CD4-positive, CD25-positive, alpha-beta regulatory T cell (primary cell): ENCODE results near the gene MSI2. TPM values are rescaled to one million over a fixed set of nuclear protein-coding genes. Genes with fewer than 3 reads are reported as not detected.

Source experiments
- ATAC-seq, 2 donors: fragments of 150-1000 bp; cut with Tn5 transposase; one replicate each; pipeline ENCODE4 v1.10.0; 2021; ENCODE audit warnings: low read depth in 2 of 2, moderate number of reproducible peaks in 2 of 2, moderate library complexity in 1 of 2
- DNase-seq, 3 donors: peaks; one replicate each; pipeline versions ENCODE4 v3.0.0 to v3.0.0-alpha.2; 2012 to 2022; ENCODE audit warnings: mixed read lengths in 1 of 3
- H3K27ac ChIP-seq: one replicate; pipeline ENCODE4 v1.7.0; 2013; ENCODE audit warnings: mild to moderate bottlenecking, low read length; ENCODE audit not compliant: insufficient read depth, poor library complexity, severe bottlenecking
- H3K27me3 ChIP-seq: one replicate; pipeline ENCODE4 v1.7.0; 2013; ENCODE audit warnings: low read length; ENCODE audit not compliant: control insufficient read depth, insufficient read depth
- H3K36me3 ChIP-seq: one replicate; pipeline ENCODE4 v1.7.0; 2013; ENCODE audit warnings: mild to moderate bottlenecking, low read length, moderate library complexity; ENCODE audit not compliant: control insufficient read depth, insufficient read depth
- H3K4me1 ChIP-seq: 2 replicates; pipeline ENCODE4 v1.7.0; 2013; ENCODE audit warnings: mild to moderate bottlenecking, low read length; ENCODE audit not compliant: insufficient read depth, control insufficient read depth, poor library complexity, severe bottlenecking
- H3K4me3 ChIP-seq: one replicate; pipeline ENCODE4 v1.7.0; 2013; ENCODE audit warnings: low read depth, mild to moderate bottlenecking, low read length, moderate library complexity
- H3K9me3 ChIP-seq, 2 experiments: 1 replicate in 1 of 2; 2 replicates in 1 of 2; pipeline ENCODE4 v1.7.0; 2013; ENCODE audit warnings: low read length in 2 of 2, mild to moderate bottlenecking in 1 of 2, moderate library complexity in 1 of 2; ENCODE audit not compliant: control insufficient read depth in 2 of 2
- H3K27ac Mint-ChIP-seq, 3 donors: one replicate each; pipeline ENCODE4 v1.8.0; 2020 to 2022; ENCODE audit warnings: mild to moderate bottlenecking in 3 of 3, mixed read lengths in 3 of 3, moderate library complexity in 2 of 3
- H3K27me3 Mint-ChIP-seq: one replicate; pipeline ENCODE4 v1.8.0; 2022; ENCODE audit warnings: mild to moderate bottlenecking, mixed read lengths
- H3K36me3 Mint-ChIP-seq: one replicate; pipeline ENCODE4 v1.8.0; 2020; ENCODE audit warnings: mixed read lengths
- H3K4me1 Mint-ChIP-seq, 4 donors: one replicate each; pipeline ENCODE4 v1.8.0; 2020 to 2022; ENCODE audit warnings: mixed read lengths in 4 of 4, mild to moderate bottlenecking in 1 of 4
- H3K4me3 Mint-ChIP-seq, 4 donors: one replicate each; pipeline ENCODE4 v1.8.0; 2020 to 2022; ENCODE audit warnings: mild to moderate bottlenecking in 4 of 4, mixed read lengths in 4 of 4, moderate library complexity in 3 of 4
- H3K9me3 Mint-ChIP-seq, 7 donors: one replicate each; pipeline ENCODE4 v1.8.0; 2020 to 2022; ENCODE audit warnings: mixed read lengths in 7 of 7, mild to moderate bottlenecking in 3 of 7, moderate library complexity in 2 of 7
- polyA plus RNA-seq, 4 donors: library from polyadenylated mRNA; unstranded; fragments of 300-500 nt; fragmentation: Illumina TruSeq; gene quantifications; one replicate each; pipeline ENCODE4 v1.2.3, GENCODE V29; 2021
- total RNA-seq: library from RNA; stranded (reverse); gene quantifications from one replicate; pipeline ENCODE4 v1.2.3, GENCODE V29; 2022

Gene MSI2
- total and polyA plus RNA-seq, 5 donors from 2014 or later, result 3.2 to 177 (median 3.4) TPM

GRCh38 chr17:57418463-57419246 lies 162.3 kb downstream of the MSI2 start:
- Mint-ChIP-seq H3K4me1 (peaks cover 10 to 64% (median 33%) of the 10 kb centered on the region in 4 donors), H3K9me3 (peaks cover 0 to 2% (median 0%) of the 10 kb centered on the region in 7 donors), H3K4me3 (no peak overlapping the region), H3K36me3 (peaks cover 29% of the 10 kb centered on the region), H3K27me3 (no peaks in the 10 kb centered on the region), H3K27ac (no peak overlapping the region)
- H3K4me3 ChIP-seq, result no peak overlapping the region
- no peak for ATAC-seq
- H3K9me3 ChIP-seq, result no peaks in the 10 kb centered on the region
- no peaks in the 10 kb centered on the region for H3K27me3 ChIP-seq
- H3K36me3 ChIP-seq, result peaks cover 8% of the 10 kb centered on the region
- H3K4me1 ChIP-seq, result peaks cover under 1% of the 10 kb centered on the region
- no peak for DNase-seq
- no peak overlapping the region for H3K27ac ChIP-seq

GRCh38 chr17:57419940-57420550 lies 163.7 kb downstream of the MSI2 start:
- no peaks in the 10 kb centered on the region for H3K27me3 ChIP-seq
- peaks cover 15% of the 10 kb centered on the region for H3K4me1 ChIP-seq
- H3K27me3 Mint-ChIP-seq, result no peaks in the 10 kb centered on the region
- peaks cover 8% of the 10 kb centered on the region for H3K36me3 ChIP-seq
- H3K27ac Mint-ChIP-seq, result peak overlapping the region in 1 of 3 donors; percentile 20
- no peak overlapping the region for H3K4me3 Mint-ChIP-seq
- ATAC-seq (no peak), DNase-seq (no peak)
- H3K9me3 ChIP-seq, result no peaks in the 10 kb centered on the region
- H3K27ac ChIP-seq, result no peak overlapping the region
- H3K9me3 Mint-ChIP-seq, result peaks cover 0 to 2% (median 0%) of the 10 kb centered on the region in 7 donors
- peaks cover 19 to 70% (median 36%) of the 10 kb centered on the region in 4 donors for H3K4me1 Mint-ChIP-seq
- H3K36me3 Mint-ChIP-seq, result peaks cover 24% of the 10 kb centered on the region
- H3K4me3 ChIP-seq, result no peak overlapping the region

GRCh38 chr17:57420734-57421717 lies 164.7 kb downstream of the MSI2 start:
- H3K4me3 ChIP-seq, result no peak overlapping the region
- H3K4me3 Mint-ChIP-seq, result peak overlapping the region in 1 of 4 donors; percentile 41
- no peak overlapping the region for H3K27ac Mint-ChIP-seq
- ATAC-seq (no peak), DNase-seq (no peak)
- peaks cover 16% of the 10 kb centered on the region for H3K4me1 ChIP-seq
- peaks cover 0 to 1% (median 0%) of the 10 kb centered on the region in 7 donors for H3K9me3 Mint-ChIP-seq
- H3K27me3 ChIP-seq, result no peaks in the 10 kb centered on the region
- peaks cover 8% of the 10 kb centered on the region for H3K36me3 ChIP-seq
- H3K36me3 Mint-ChIP-seq, result peaks cover 16% of the 10 kb centered on the region
- H3K27me3 Mint-ChIP-seq, result no peaks in the 10 kb centered on the region
- peaks cover 24 to 72% (median 39%) of the 10 kb centered on the region in 4 donors for H3K4me1 Mint-ChIP-seq
- no peak overlapping the region for H3K27ac ChIP-seq
- H3K9me3 ChIP-seq, result no peaks in the 10 kb centered on the region

GRCh38 chr17:57422574-57423164 lies 166.3 kb downstream of the MSI2 start:
- no peaks in the 10 kb centered on the region for H3K27me3 ChIP-seq
- no peak overlapping the region for H3K4me3 Mint-ChIP-seq
- H3K9me3 ChIP-seq, result no peaks in the 10 kb centered on the region
- H3K27ac Mint-ChIP-seq, result peak overlapping the region in 1 of 3 donors; percentile 64
- no peak overlapping the region for H3K27ac ChIP-seq
- H3K9me3 Mint-ChIP-seq, result peaks cover 0 to 1% (median 0%) of the 10 kb centered on the region in 7 donors
- no peak overlapping the region for H3K4me3 ChIP-seq
- H3K4me1 ChIP-seq, result peaks cover 22% of the 10 kb centered on the region
- H3K4me1 Mint-ChIP-seq, result peaks cover 28 to 70% (median 41%) of the 10 kb centered on the region in 4 donors
- H3K27me3 Mint-ChIP-seq, result no peaks in the 10 kb centered on the region
- peak; percentile 31 to 53 for ATAC-seq
- peaks cover 4% of the 10 kb centered on the region for H3K36me3 ChIP-seq
- H3K36me3 Mint-ChIP-seq, result peaks cover 14% of the 10 kb centered on the region
- peak in 1 of 3 donors; percentile 27 for DNase-seq

GRCh38 chr17:57423541-57423940 lies 167.2 kb downstream of the MSI2 start:
- Mint-ChIP-seq H3K4me1 (peaks cover 32 to 73% (median 38%) of the 10 kb centered on the region in 4 donors), H3K9me3 (peaks cover 0 to 1% (median 0%) of the 10 kb centered on the region in 7 donors), H3K27ac (peak overlapping the region in 1 of 3 donors; percentile 1), H3K36me3 (peaks cover 14% of the 10 kb centered on the region), H3K27me3 (no peaks in the 10 kb centered on the region), H3K4me3 (no peak overlapping the region)
- Histone ChIP-seq H3K9me3 (no peaks in the 10 kb centered on the region), H3K4me1 (peaks cover 22% of the 10 kb centered on the region), H3K27ac (no peak overlapping the region), H3K4me3 (no peak overlapping the region), H3K27me3 (no peaks in the 10 kb centered on the region), H3K36me3 (peaks cover 4% of the 10 kb centered on the region)
- no peak for DNase-seq
- no peak for ATAC-seq

- peaks cover 32 to 77% (median 42%) of the 10 kb centered on the region in 4 donors for H3K4me1 Mint-ChIP-seq
- H3K4me1 ChIP-seq, result peaks cover 22% of the 10 kb centered on the region
- no peak for ATAC-seq
- no peak overlapping the region for H3K4me3 Mint-ChIP-seq
- H3K9me3 ChIP-seq, result no peaks in the 10 kb centered on the region
- peaks cover 4% of the 10 kb centered on the region for H3K36me3 ChIP-seq
- no peaks in the 10 kb centered on the region for H3K27me3 Mint-ChIP-seq
- no peaks in the 10 kb centered on the region for H3K27me3 ChIP-seq
- peaks cover 14% of the 10 kb centered on the region for H3K36me3 Mint-ChIP-seq
- H3K27ac ChIP-seq, result no peak overlapping the region
- peak overlapping the region in 1 of 3 donors; percentile 49 for H3K27ac Mint-ChIP-seq
- H3K9me3 Mint-ChIP-seq, result peaks cover 0 to 1% (median 0%) of the 10 kb centered on the region in 7 donors
- H3K4me3 ChIP-seq, result no peak overlapping the region
- DNase-seq, result no peak
Observed at GRCh38 chr17:57424273-57424672, 167.9 kb downstream of the MSI2 start.

GRCh38 chr17:57424777-57425188 lies 168.5 kb downstream of the MSI2 start:
- DNase-seq, result no peak
- Histone ChIP-seq H3K4me1 (peaks cover 22% of the 10 kb centered on the region), H3K9me3 (no peaks in the 10 kb centered on the region), H3K27ac (no peak overlapping the region), H3K27me3 (no peaks in the 10 kb centered on the region), H3K4me3 (no peak overlapping the region), H3K36me3 (peaks cover 4% of the 10 kb centered on the region)
- Mint-ChIP-seq H3K4me3 (peak overlapping the region in 1 of 4 donors; percentile 48), H3K36me3 (peaks cover 13% of the 10 kb centered on the region), H3K27ac (peak overlapping the region in 1 of 3 donors; percentile 49), H3K9me3 (peaks cover 0 to 1% (median 0%) of the 10 kb centered on the region in 7 donors), H3K27me3 (no peaks in the 10 kb centered on the region), H3K4me1 (peaks cover 32 to 79% (median 42%) of the 10 kb centered on the region in 4 donors)
- no peak for ATAC-seq
